ENCODE data around the gene P2RX3. TPM values are rescaled to one million over a fixed set of nuclear protein-coding genes. Genes with fewer than 3 reads are reported as not detected.

Gene P2RX3
- total and polyA plus RNA-seq, 9 donors, result 0.12 to 0.13 TPM; not detected in 7

GRCh38 chr11:57348052-57348451 is 9.9 kb downstream of the P2RX3 start:
- H3K27ac ChIP-seq, result no peak overlapping the region
- H3K36me3 ChIP-seq, result no peaks in the 10 kb centered on the region
- intact Hi-C loops (cut with DNase I), result no loop called here
- TF ChIP-seq POLR2A (IDR thresholded peaks at IDR 0.05), result no peak
- H3K4me3 ChIP-seq, result no peak overlapping the region
- no peaks in the 10 kb centered on the region for H3K9me3 ChIP-seq
- no peaks in the 10 kb centered on the region for H3K27me3 ChIP-seq
- no peak for DNase-seq
- 73 to 78% (median 77%) methylated on average over 7 of the region's 7 CpGs for WGBS, 3 donors
- peaks cover 3% of the 10 kb centered on the region for H3K4me1 ChIP-seq (ENCODE audit: insufficient read depth)

- H3K36me3 ChIP-seq, result no peaks in the 10 kb centered on the region
- no peaks in the 10 kb centered on the region for H3K27me3 ChIP-seq
- intact Hi-C loops (cut with DNase I), result no loop called here
- no peak overlapping the region for H3K27ac ChIP-seq
- TF ChIP-seq CTCF (IDR thresholded peaks at IDR 0.05) (no peak), POLR2A (IDR thresholded peaks at IDR 0.05) (no peak), EP300 (IDR thresholded peaks at IDR 0.05) (no peak)
- DNase-seq, result no peak
- WGBS, 3 donors, result 90 to 93% (median 91%) methylated on average over 14 of the region's 14 CpGs
- H3K4me3 ChIP-seq, result no peak overlapping the region
- H3K9me3 ChIP-seq, result no peaks in the 10 kb centered on the region
- peaks cover 3% of the 10 kb centered on the region for H3K4me1 ChIP-seq (ENCODE audit: insufficient read depth)
Measured at GRCh38 chr11:57348636-57349313, 10.6 kb downstream of the P2RX3 start.

- Histone ChIP-seq H3K4me1 (ENCODE audit: insufficient read depth) (peaks cover 3% of the 10 kb centered on the region), H3K4me3 (no peak overlapping the region), H3K36me3 (no peaks in the 10 kb centered on the region), H3K9me3 (no peaks in the 10 kb centered on the region), H3K27ac (no peak overlapping the region), H3K27me3 (no peaks in the 10 kb centered on the region)
- intact Hi-C loops (cut with DNase I), result loop anchor here in 1 of 4 donors (10.0 kb wide), 2 partner anchors 75 to 115 kb away; partner anchors contain the start of gene RTN4RL2
- TF ChIP-seq POLR2A (IDR thresholded peaks at IDR 0.05), result no peak
- TF ChIP-seq CTCF (IDR thresholded peaks at IDR 0.05), result peak; percentile 70 to 78 (median 74)
- no peak for TF ChIP-seq EP300 (IDR thresholded peaks at IDR 0.05)
- DNase-seq, result peak; percentile 58 to 82 (median 74)
- 18 to 23% (median 23%) methylated on average over 31 of the region's 31 CpGs for WGBS, 3 donors
Measured at GRCh38 chr11:57349491-57350274, 11.5 kb downstream of the P2RX3 start.

- no peak for DNase-seq
- no peaks in the 10 kb centered on the region for H3K27me3 ChIP-seq
- no peaks in the 10 kb centered on the region for H3K9me3 ChIP-seq
- WGBS, 3 donors, result 41 to 45% (median 45%) methylated on average over 5 of the region's 5 CpGs
- intact Hi-C loops (cut with DNase I), result loop anchor here in 1 of 4 donors (10.0 kb wide), 2 partner anchors 78 to 112 kb away; partner anchors contain the start of gene RTN4RL2
- H3K4me3 ChIP-seq, result no peak overlapping the region
- H3K4me1 ChIP-seq (ENCODE audit: insufficient read depth), result peaks cover 3% of the 10 kb centered on the region
- no peaks in the 10 kb centered on the region for H3K36me3 ChIP-seq
- no peak overlapping the region for H3K27ac ChIP-seq
- no peak for TF ChIP-seq POLR2A (IDR thresholded peaks at IDR 0.05)
- TF ChIP-seq EP300 (IDR thresholded peaks at IDR 0.05), result no peak
- no peak for TF ChIP-seq CTCF (IDR thresholded peaks at IDR 0.05)
Measured at GRCh38 chr11:57353036-57353435, 14.9 kb downstream of the P2RX3 start.

Data from ovary (tissue), 9 donors.